ENCODE data around the gene CEACAM19.

DNA sequence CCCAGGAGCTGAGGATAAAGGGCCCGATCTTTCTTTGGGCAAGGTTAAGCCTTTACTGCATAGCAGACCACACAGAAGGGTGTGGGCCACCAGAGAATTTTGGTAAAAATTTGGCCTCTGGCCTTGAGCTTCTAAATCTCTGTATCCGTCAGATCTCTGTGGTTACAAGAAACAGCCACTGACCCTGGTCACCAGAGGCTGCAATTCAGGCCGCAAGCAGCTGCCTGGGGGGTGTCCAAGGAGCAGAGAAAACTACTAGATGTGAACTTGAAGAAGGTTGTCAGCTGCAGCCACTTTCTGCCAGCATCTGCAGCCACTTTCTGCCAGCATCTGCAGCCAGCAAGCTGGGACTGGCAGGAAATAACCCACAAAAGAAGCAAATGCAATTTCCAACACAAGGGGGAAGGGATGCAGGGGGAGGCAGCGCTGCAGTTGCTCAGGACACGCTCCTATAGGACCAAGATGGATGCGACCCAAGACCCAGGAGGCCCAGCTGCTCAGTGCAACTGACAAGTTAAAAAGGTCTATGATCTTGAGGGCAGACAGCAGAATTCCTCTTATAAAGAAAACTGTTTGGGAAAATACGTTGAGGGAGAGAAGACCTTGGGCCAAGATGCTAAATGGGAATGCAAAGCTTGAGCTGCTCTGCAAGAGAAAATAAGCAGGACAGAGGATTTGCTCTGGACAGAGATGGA, 8.4 kb upstream of the CEACAM19 start:
- TF ChIP-seq, protein P1, sequence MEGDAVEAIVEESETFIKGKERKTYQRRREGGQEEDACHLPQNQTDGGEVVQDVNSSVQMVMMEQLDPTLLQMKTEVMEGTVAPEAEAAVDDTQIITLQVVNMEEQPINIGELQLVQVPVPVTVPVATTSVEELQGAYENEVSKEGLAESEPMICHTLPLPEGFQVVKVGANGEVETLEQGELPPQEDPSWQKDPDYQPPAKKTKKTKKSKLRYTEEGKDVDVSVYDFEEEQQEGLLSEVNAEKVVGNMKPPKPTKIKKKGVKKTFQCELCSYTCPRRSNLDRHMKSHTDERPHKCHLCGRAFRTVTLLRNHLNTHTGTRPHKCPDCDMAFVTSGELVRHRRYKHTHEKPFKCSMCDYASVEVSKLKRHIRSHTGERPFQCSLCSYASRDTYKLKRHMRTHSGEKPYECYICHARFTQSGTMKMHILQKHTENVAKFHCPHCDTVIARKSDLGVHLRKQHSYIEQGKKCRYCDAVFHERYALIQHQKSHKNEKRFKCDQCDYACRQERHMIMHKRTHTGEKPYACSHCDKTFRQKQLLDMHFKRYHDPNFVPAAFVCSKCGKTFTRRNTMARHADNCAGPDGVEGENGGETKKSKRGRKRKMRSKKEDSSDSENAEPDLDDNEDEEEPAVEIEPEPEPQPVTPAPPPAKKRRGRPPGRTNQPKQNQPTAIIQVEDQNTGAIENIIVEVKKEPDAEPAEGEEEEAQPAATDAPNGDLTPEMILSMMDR (conservative IDR thresholded peaks at IDR 0.05; ENCODE audit: low read length), result no peak
- TF ChIP-seq EZH2phosphoT487 (IDR thresholded peaks at IDR 0.05; ENCODE audit: borderline replicate concordance, low read depth, low read length), result no peak
